ENCODE measurements around the gene SEMA4D.

SEMA4D gene

DNA sequence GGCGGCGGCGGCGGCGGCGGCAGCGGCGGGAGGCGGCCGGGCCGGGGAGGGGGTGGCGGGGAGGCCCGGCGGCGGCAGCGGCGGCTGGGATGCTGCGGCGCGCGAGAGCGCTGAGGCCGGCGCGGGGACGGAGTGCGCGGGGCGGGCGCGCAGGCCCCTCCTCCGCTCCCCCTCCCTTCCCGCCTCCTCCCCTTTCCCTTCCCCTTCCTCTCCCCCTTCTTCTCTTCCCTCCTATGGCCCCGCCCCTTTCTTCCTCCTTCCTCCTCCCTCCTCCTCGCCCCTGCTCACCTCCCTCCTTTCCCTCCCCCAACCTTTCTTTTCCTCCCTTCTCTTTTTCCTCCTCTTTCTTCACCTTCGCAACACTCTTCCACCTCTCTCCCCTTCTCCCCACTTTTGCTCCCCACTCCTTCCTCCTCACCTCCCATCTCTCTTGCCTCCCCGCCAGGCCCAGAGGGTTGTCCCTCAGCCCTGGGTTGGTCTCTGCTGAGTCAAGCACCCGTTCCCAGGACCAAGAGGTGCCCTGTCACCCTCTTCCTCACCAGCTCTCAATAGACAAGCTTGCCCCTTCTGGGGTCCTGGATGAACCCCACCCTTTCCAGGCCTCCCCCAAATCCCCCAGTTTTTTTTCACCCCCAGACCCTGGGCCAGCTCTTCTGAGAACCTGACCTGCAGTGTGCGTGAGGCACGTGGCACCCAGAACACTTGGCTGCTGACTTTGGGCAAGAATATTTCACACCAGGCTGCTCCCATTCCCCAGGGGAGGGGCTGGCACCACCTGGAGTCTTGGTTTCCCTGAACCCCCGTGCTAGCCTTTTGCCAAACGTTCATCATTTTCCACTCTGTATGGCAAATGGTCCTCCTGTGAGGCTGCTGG lies at the start of gene SEMA4D:
Gene SEMA4D (minus strand): TSS at position 136 of the 874 bp plus-strand sequence. CDS start 92,657 bp downstream, outside the sequence.
- FAIRE-seq: no peak

- no peak for FAIRE-seq
These were observed 49.1 kb upstream of the SEMA4D start for GRCh38 chr9:89547000-89547399.

DNA sequence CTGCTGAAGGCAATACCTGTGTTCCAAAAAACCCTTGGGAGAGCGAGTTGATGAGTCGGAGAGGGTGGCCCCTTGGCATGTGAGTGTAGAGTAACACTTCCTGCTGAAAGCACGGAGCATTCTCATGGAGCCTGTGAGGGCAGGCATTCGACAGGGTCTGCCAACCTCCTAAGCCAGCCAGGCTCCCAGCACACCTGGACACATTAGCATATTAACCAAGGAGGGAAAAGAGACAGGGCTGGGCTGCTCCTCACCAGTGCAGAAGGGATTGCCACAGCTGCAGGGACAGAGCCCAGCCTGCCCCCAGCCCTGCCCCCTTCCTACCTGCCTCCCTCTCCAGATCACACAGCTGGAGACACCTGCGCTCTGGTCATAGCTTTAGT lies 46.4 kb upstream of the SEMA4D start:
- FAIRE-seq: no peak

- no peak for FAIRE-seq
These were observed 45.8 kb upstream of the SEMA4D start for GRCh38 chr9:89543621-89544278.

GRCh38 chr9:89543111-89543510 lies 45.2 kb upstream of the SEMA4D start:
- no peak for FAIRE-seq

DNA sequence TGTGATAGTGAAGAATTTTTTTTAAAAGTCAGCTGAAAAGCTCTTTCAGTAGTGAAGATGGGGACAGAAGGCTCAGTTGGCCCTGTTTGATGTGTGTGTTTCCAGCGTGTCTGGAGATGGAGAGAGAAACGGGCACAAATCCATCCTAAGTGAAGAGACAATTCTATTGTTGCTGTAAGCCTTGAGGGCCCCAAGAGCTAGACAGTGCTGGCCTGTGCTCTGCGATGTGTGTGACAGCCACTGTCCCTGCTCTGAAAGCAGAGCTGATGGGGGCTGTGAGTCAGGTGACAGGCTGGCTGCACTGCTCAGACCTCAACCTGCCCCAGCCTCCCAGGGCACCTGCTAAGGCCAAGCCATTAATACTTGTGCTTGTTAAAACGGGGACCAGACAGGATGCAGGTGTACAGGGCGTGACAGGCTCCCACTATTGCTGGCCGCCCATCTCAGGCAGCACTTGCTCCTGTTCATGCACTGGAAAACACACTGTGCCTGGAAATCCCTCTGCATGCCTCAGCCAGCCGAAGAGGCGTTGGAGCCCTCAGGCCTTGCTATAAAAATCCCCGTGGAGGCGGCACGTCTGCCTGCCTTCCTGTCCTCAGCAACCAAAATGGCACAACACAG lies 44.6 kb upstream of the SEMA4D start:
- no peak for FAIRE-seq

- no peak for FAIRE-seq
These were observed 43.9 kb upstream of the SEMA4D start for GRCh38 chr9:89541798-89542197.

- no peak for FAIRE-seq
These were observed 41.5 kb upstream of the SEMA4D start for GRCh38 chr9:89539374-89539773.

DNA sequence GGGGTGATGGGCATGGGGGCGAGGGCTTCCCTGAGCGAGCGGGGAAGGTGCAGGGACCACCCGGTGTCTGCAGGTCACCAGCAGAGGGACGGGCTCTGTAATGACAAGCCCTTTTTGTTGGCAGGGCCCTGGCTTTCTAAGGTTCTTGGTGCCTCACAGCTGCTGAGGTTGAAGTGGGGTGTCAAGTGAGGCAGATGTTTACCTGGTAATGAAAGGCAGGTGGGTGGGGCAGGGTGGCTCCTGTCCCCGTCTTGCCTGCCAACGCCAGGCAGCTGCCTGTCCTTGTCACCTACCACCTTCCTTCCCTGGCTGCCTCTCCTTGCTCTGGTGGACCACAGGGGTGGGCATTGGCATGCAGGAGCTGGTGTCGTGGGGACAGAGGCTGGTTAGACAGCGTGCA lies 41.0 kb upstream of the SEMA4D start:
- no peak for FAIRE-seq

DNA sequence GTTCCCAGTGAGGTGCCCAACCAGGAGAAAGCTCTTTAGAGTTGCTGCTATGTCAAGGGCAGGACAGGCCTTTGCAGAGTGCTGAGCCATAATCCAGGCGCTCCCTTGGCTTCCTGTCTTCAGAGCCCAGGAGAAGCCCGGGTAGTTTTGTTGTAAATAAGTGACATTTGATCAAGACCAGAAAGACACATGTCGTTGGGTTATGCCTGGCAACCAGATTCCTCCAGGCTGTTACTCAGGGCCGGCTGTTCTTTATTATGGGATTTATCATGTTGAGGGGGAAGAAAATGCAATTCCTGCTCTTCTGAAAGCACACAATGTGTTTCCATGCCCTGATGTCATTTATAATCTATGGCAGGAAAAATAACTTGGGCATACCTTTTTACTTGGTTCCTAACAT lies 39.3 kb upstream of the SEMA4D start:
- FAIRE-seq: no peak

- no peak for FAIRE-seq
These were observed 38.7 kb upstream of the SEMA4D start for GRCh38 chr9:89536600-89536999.

DNA sequence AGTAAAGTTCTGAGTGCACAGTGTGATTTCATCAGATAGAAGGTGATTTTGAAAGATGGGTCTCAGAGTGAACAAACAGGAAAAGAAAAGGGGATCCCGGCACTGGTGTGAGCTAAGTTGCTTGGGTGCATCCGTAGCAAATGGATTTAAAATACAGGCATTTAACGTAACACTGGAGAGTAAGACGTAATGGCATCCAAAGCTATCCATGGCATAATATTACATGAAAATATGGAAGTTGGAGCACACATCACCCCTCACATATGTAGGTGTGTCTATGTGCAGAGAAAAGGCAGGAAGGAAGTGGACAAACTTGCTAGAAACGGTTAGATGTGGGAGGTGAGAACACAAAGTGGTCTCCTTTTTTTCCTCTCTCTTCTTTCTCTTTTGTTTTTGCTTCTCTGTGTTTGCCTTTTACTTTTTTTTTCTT lies 38.2 kb upstream of the SEMA4D start:
- FAIRE-seq: no peak

DNA sequence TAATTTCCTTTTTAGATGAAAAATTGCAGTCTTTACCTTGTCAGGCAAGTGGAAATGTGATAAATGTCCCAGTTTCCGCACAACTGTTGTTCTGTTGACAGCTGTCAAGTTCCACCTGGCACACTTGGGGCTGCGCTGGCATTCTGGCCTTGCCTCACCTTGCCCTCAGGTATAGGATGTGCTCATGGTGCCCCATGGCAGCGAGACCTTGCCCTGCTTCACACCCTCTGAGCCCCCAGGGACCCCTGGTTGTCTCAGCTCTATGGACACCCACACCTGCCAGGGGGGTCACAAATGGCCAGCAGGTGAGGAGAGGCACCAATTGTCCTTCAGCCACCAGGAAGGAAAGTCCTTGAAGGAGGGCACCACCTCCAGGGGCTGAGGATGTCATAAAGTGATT lies 37.5 kb upstream of the SEMA4D start:
- FAIRE-seq: no peak

GRCh38 chr9:89534515-89535287 lies 36.8 kb upstream of the SEMA4D start:
- no peak for FAIRE-seq

DNA sequence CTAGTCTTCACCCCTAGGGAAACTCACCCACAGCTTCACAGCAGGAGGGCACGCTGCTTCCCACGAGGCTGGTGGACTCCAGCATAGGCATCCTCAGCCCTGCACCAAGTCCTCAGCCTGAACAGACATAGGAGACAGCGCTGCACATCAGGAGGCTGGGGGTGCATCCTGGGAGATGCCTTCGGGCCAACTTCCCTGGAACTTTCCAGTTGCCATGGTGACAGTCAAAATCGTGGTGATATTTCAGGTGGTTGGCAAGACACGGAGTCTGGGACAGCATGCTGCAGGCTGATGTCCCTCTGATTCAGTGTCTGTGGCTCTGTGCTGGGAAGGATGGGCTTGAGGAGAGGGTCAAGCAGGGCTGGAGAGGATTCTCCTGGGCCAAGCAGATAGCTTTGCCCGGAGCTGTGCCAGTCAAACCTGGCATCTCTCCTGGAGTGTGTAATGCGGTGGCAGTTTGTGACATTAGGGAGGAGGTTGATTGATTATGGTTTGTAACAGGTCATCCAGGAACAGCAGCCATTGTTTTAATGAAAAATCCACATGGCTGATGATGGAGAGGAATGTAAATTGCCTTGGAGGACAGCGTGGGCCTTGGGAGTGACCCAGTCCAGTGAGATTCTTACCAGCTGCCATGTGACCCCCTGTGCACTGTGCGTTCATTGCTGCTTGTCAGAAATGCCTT lies 35.6 kb upstream of the SEMA4D start:
- no peak for FAIRE-seq

DNA sequence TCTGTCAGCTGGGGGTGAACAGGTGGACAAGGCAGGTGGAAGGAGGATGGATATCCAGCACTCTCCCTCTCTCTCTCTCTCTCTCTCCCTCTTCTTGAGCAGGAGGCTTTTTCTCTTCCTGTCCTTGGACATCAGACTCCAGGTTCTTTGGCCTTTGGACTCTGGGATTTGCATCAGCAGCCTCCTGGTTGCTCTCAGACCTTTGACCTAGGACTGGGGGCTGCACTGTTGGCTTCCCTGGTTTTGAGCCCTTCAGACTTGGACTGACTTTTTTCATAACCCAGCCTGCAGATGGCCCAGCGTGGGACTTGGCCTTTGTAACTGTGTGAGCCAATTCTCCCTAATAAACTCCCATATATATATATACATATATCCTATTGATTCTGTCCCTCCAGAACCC lies 35.0 kb upstream of the SEMA4D start:
- FAIRE-seq: no peak

DNA sequence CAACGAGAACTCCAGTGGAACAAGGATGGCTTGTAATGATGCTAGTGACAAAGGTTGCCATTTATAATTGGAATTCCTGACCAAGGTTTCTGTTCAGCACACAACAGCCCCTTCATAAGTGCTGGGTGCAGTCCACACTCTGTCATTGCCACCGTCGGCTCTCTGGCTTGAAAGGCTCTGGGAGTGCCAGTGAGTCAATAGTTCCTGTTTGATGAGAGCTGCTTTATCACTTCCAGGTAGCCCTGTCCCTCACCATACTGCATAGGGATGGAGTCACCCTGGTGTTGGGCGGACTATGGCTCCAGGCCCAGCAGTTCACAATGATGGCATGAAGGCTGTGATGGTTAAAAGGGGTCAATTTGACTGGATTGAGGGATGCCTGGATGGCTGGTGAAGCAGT lies 34.6 kb upstream of the SEMA4D start:
- no peak for FAIRE-seq

GRCh38 chr9:89531766-89532165 lies 33.9 kb upstream of the SEMA4D start:
- no peak for FAIRE-seq

- FAIRE-seq: no peak
These were observed 32.8 kb upstream of the SEMA4D start for GRCh38 chr9:89530726-89531125.

- FAIRE-seq: no peak
These were observed 31.5 kb upstream of the SEMA4D start for GRCh38 chr9:89529243-89530035.

- FAIRE-seq: no peak
These were observed 30.6 kb upstream of the SEMA4D start for GRCh38 chr9:89528540-89528939.

DNA sequence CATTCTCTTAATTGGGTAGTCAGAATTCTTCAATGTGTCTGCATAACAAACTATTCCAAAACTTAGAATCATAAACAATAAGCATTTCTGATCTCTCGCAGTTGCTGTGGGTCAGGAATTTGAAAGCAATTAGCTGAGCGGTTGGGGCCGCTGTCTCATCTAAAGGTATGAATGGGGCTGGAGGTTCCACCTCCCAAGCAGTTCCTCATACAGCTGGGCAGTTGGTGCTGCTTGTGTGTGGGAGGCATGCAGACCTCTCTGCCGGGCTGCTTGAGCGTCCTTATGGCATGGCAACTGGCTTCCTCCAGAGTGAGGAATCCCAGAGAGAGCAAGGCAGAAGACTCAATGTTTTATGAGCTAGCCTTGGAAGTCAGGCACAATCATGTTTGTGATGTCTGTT lies 30.2 kb upstream of the SEMA4D start:
- no peak for FAIRE-seq
